GM23338 (cell line): ENCODE data around the gene PIGU. TPM values are rescaled to one million over a fixed set of nuclear protein-coding genes. Genes with fewer than 3 reads are reported as not detected.
A peak's percentile ranks its signal among the peaks of the same experiment; 100 is the strongest.

ENCODE experiments used
- ATAC-seq: fragments of 200-7000 bp; cut with Tn5 transposase; 3 replicates; pipeline ENCODE4 v1.9.1; 2020
- DNase-seq: peaks from one replicate; pipeline ENCODE4 v3.0.0-alpha.2; 2015; ENCODE audit warnings: low spot score
- H2AFZ ChIP-seq: fragments of 200-600 bp; sonication (generic); 2 replicates; pipeline ENCODE4 v1.8.0; 2016; ENCODE audit warnings: antibody characterized with exemption, mild to moderate bottlenecking, moderate library complexity
- H3F3A ChIP-seq: fragments of 200-600 bp; sonication (generic); replicated peaks from 2 replicates; pipeline ENCODE4 v1.8.0; 2017; ENCODE audit warnings: antibody characterized with exemption, mixed run types, low read depth
- H3K27ac ChIP-seq: fragments of 200-600 bp; sonication (generic); 2 replicates; pipeline ENCODE4 v1.6.1; 2016; ENCODE audit warnings: low read depth
- H3K27me3 ChIP-seq: fragments of 200-600 bp; sonication (generic); 2 replicates; pipeline ENCODE4 v1.8.0; 2016; ENCODE audit warnings: mild to moderate bottlenecking, mixed run types, moderate library complexity; ENCODE audit not compliant: insufficient read depth
- H3K36me3 ChIP-seq: fragments of 200-600 bp; sonication (generic); 2 replicates; pipeline ENCODE4 v1.8.0; 2016; ENCODE audit warnings: mild to moderate bottlenecking; ENCODE audit not compliant: insufficient read depth
- H3K4me1 ChIP-seq: fragments of 200-600 bp; sonication (generic); 2 replicates; pipeline ENCODE4 v1.8.0; 2016; ENCODE audit warnings: mild to moderate bottlenecking, moderate library complexity; ENCODE audit not compliant: insufficient read depth
- H3K4me2 ChIP-seq: fragments of 200-600 bp; sonication (generic); 2 replicates; pipeline ENCODE4 v1.7.1; 2017; ENCODE audit warnings: mixed run types
- H3K4me3 ChIP-seq: fragments of 200-600 bp; sonication (generic); 2 replicates; pipeline ENCODE4 v1.6.1; 2016; ENCODE audit warnings: mixed run types
- H3K79me2 ChIP-seq: fragments of 200-600 bp; sonication (generic); replicated peaks from 2 replicates; pipeline ENCODE4 v1.8.0; 2017; ENCODE audit warnings: mild to moderate bottlenecking; ENCODE audit not compliant: insufficient read depth
- H3K9me2 ChIP-seq: fragments of 200-600 bp; sonication (generic); 2 replicates; pipeline ENCODE4 v1.8.0; 2017; ENCODE audit not compliant: insufficient read depth
- H4K20me1 ChIP-seq: fragments of 200-600 bp; sonication (generic); replicated peaks from 2 replicates; pipeline ENCODE4 v1.8.0; 2017; ENCODE audit warnings: mild to moderate bottlenecking; ENCODE audit not compliant: insufficient read depth
- H3K27ac Mint-ChIP-seq: 2 replicates; pipeline ENCODE4 v1.8.0; 2020; ENCODE audit warnings: inconsistent platforms, mild to moderate bottlenecking, moderate library complexity, mixed read lengths
- H3K27me3 Mint-ChIP-seq: 3 replicates; pipeline ENCODE4 v1.8.0; 2022; ENCODE audit warnings: low read depth, mild to moderate bottlenecking, moderate library complexity, mixed read lengths, inconsistent platforms; ENCODE audit not compliant: insufficient read depth, poor library complexity
- H3K36me3 Mint-ChIP-seq: 3 replicates; pipeline ENCODE4 v1.8.0; 2021; ENCODE audit warnings: low read depth, mild to moderate bottlenecking, inconsistent platforms, moderate library complexity, mixed read lengths
- H3K4me1 Mint-ChIP-seq: 3 replicates; pipeline ENCODE4 v1.8.0; 2020; ENCODE audit warnings: mild to moderate bottlenecking, inconsistent platforms, mixed read lengths
- H3K4me3 Mint-ChIP-seq: 3 replicates; pipeline ENCODE4 v1.8.0; 2021; ENCODE audit warnings: moderate library complexity, mild to moderate bottlenecking, inconsistent platforms, mixed read lengths
- H3K9me3 Mint-ChIP-seq: 3 replicates; pipeline ENCODE4 v1.8.0; 2020; ENCODE audit warnings: moderate library complexity, mild to moderate bottlenecking, inconsistent platforms, mixed read lengths
- CREB1 ChIP-seq: fragments of 250-450 bp; sonication (Bioruptor Pico); IDR thresholded peaks from 2 replicates; pipeline ENCODE4 v1.5.0; 2020; ENCODE audit warnings: low read depth, mild to moderate bottlenecking, moderate library complexity
- CTCF ChIP-seq, 2 experiments: fragments of 200-600 bp in 1 of 2; sonication (generic) in 1 of 2; conservative IDR thresholded peaks; 2 replicates each; pipeline versions ENCODE4 v1.5.1 to v1.6.1; 2016 to 2017; ENCODE audit warnings: antibody characterized with exemption in 2 of 2, low read depth in 2 of 2, mild to moderate bottlenecking in 2 of 2, moderate library complexity in 1 of 2
- EZH2 ChIP-seq: fragments of 200-600 bp; sonication (generic); IDR thresholded peaks from one replicate; pipeline ENCODE4 v1.8.0; 2017; ENCODE audit warnings: antibody characterized with exemption, mild to moderate bottlenecking, low read depth; ENCODE audit not compliant: unreplicated experiment
- EZH2phosphoT487 ChIP-seq: fragments of 200-600 bp; sonication (generic); IDR thresholded peaks from one replicate; pipeline ENCODE4 v1.8.1; 2018; ENCODE audit warnings: antibody characterized with exemption; ENCODE audit not compliant: unreplicated experiment
- JUNB ChIP-seq: IDR thresholded peaks from one replicate; pipeline ENCODE4 v1.6.1; 2016; ENCODE audit warnings: antibody characterized with exemption; ENCODE audit not compliant: unreplicated experiment
- NANOG ChIP-seq: IDR thresholded peaks from 2 replicates; pipeline ENCODE4 v1.6.1; 2016; ENCODE audit warnings: antibody characterized with exemption, borderline replicate concordance
- POLR2AphosphoS5 ChIP-seq: IDR thresholded peaks from 2 replicates; pipeline ENCODE4 v1.6.1; 2016; ENCODE audit warnings: antibody characterized with exemption, low read depth
- REST ChIP-seq: IDR thresholded peaks from one replicate; pipeline ENCODE4 v1.6.1; 2018; ENCODE audit warnings: antibody characterized with exemption; ENCODE audit not compliant: unreplicated experiment
- STAT1 ChIP-seq: IDR thresholded peaks from one replicate; pipeline ENCODE4 v1.6.1; 2016; ENCODE audit warnings: antibody characterized with exemption; ENCODE audit not compliant: unreplicated experiment
- ZNF114 ChIP-seq: fragments of 250-450 bp; sonication (Bioruptor Pico); IDR thresholded peaks from 2 replicates; pipeline ENCODE4 v1.5.0; 2020; ENCODE audit warnings: mild to moderate bottlenecking, moderate library complexity
- ZNF331 ChIP-seq: fragments of 250-450 bp; sonication (Bioruptor Pico); IDR thresholded peaks from 2 replicates; pipeline ENCODE4 v1.5.0; 2020; ENCODE audit warnings: low read depth, mild to moderate bottlenecking, moderate library complexity
- polyA plus RNA-seq: library from polyadenylated mRNA; unstranded; fragments of >200 nt; fragmentation: Nextera tagmentation; extraction: Ambion mirVana; gene quantifications from 2 replicates; pipeline ENCODE4 v1.2.1, GENCODE V29; 2016
- total RNA-seq: library from RNA; depleted of rRNA; stranded (reverse); fragments of >200 nt; shearing (Covaris generic); gene quantifications from 2 replicates; pipeline ENCODE4 v1.2.3, GENCODE V29; 2014

Gene PIGU
- total and polyA plus RNA-seq, 2 experiments from 2014 or later, result 24.3 to 28.9 TPM

GRCh38 chr20:34705397-34706301 is 28.8 kb upstream of the PIGU start:
- peak; percentile 21 to 50; a peak in 3 of 4 replicates for TF ChIP-seq CTCF (conservative IDR thresholded peaks at IDR 0.05; ENCODE audit: low read depth in 2 of 2)
- no peak for TF ChIP-seq ZNF114 (CRISPR knock-in tag)
- H3K4me1 ChIP-seq, result peaks cover 16% of the 10 kb centered on the region; the same call in 1 of the 2 replicates
- peaks cover 29% of the 10 kb centered on the region for H3K27me3 ChIP-seq
- no peaks in the 10 kb centered on the region for H3K9me2 ChIP-seq
- no peak overlapping the region; the same call in 1 of the 2 replicates for H3K27ac ChIP-seq
- H4K20me1 ChIP-seq, result 0 out of 2 replicates have a peak, but pooled peaks cover 4% of the 10 kb centered on the region
- no peaks in the 10 kb centered on the region; the same call in 2 of the 3 replicates for H3K9me3 Mint-ChIP-seq
- DNase-seq (peak; percentile 52), ATAC-seq (peak; percentile 3)
- H3K4me1 Mint-ChIP-seq, result peaks cover 17% of the 10 kb centered on the region
- H3K4me2 ChIP-seq, result peak overlapping the region; percentile 92
- peaks cover 53% of the 10 kb centered on the region for H3K27me3 Mint-ChIP-seq
- no peaks in the 10 kb centered on the region for H3K36me3 ChIP-seq
- H3K36me3 Mint-ChIP-seq, result no peaks in the 10 kb centered on the region
- no peaks in the 10 kb centered on the region for H3K79me2 ChIP-seq
- H3K4me3 ChIP-seq, result peak overlapping the region; percentile 97; the same call in 1 of the 2 replicates
- H3K4me3 Mint-ChIP-seq, result peak overlapping the region; percentile 87; the same call in 2 of the 3 replicates
- H3F3A ChIP-seq, result peaks cover 20% of the 10 kb centered on the region; the same call in 1 of the 2 replicates
- H3K27ac Mint-ChIP-seq, result no peak overlapping the region
- H2AFZ ChIP-seq, result peak overlapping the region; percentile 99; the same call in 1 of the 2 replicates

GRCh38 chr20:34705008-34705396 is 28.1 kb upstream of the PIGU start:
- Histone ChIP-seq H3K4me3 (peak overlapping the region; percentile 97), H4K20me1 (0 out of 2 replicates have a peak, but pooled peaks cover 4% of the 10 kb centered on the region), H2AFZ (peak overlapping the region; percentile 99; the same call in 1 of the 2 replicates), H3K4me1 (peaks cover 12% of the 10 kb centered on the region; the same call in 1 of the 2 replicates), H3K79me2 (no peaks in the 10 kb centered on the region), H3K27me3 (peaks cover 23% of the 10 kb centered on the region), H3K36me3 (no peaks in the 10 kb centered on the region), H3K9me2 (no peaks in the 10 kb centered on the region), H3F3A (peaks cover 20% of the 10 kb centered on the region; the same call in 1 of the 2 replicates), H3K4me2 (peak overlapping the region; percentile 92), H3K27ac (peak overlapping the region; percentile 40; the same call in 1 of the 2 replicates)
- peak overlapping the region; percentile 87 for H3K4me3 Mint-ChIP-seq
- no peaks in the 10 kb centered on the region for H3K36me3 Mint-ChIP-seq
- H3K9me3 Mint-ChIP-seq, result no peaks in the 10 kb centered on the region
- TF ChIP-seq POLR2AphosphoS5, result no peak
- no peak for TF ChIP-seq EZH2phosphoT487
- TF ChIP-seq STAT1, result no peak
- TF ChIP-seq ZNF331 (CRISPR knock-in tag), result no peak
- TF ChIP-seq JUNB, result no peak
- TF ChIP-seq CREB1, result no peak
- no peak for TF ChIP-seq EZH2
- TF ChIP-seq CTCF (conservative IDR thresholded peaks at IDR 0.05; ENCODE audit: low read depth in 2 of 2), result no peak
- no peak for TF ChIP-seq NANOG
- TF ChIP-seq REST, result no peak
- peaks cover 47% of the 10 kb centered on the region for H3K27me3 Mint-ChIP-seq
- ATAC-seq, result no peak
- DNase-seq, result no peak
- no peak overlapping the region for H3K27ac Mint-ChIP-seq
- peaks cover 15% of the 10 kb centered on the region for H3K4me1 Mint-ChIP-seq
